GM21717 (cell line): ENCODE measurements around the gene EEIG1.

Experiments
- ATAC-seq: cut with Tn5 transposase; IDR thresholded peaks from one replicate; pipeline ENCODE4 v1.9.1; 2021; ENCODE audit warnings: mild to moderate bottlenecking, moderate library complexity; ENCODE audit not compliant: unreplicated experiment

EEIG1 gene

GRCh38 chr9:127961155-127961490 is 19.7 kb downstream of the EEIG1 start:
- no peak for ATAC-seq

- ATAC-seq = no peak
Observed at GRCh38 chr9:127960410-127961154, 20.2 kb downstream of the EEIG1 start.

- no peak for ATAC-seq
Observed at GRCh38 chr9:127959841-127960409, 20.9 kb downstream of the EEIG1 start.

GRCh38 chr9:127959398-127959797 is 21.4 kb downstream of the EEIG1 start:
- ATAC-seq = no peak

GRCh38 chr9:127958728-127959127 is 22.1 kb downstream of the EEIG1 start:
- ATAC-seq = no peak

GRCh38 chr9:127955294-127956015 is 25.3 kb downstream of the EEIG1 start:
- ATAC-seq = peak; percentile 66

- ATAC-seq = no peak
Observed at GRCh38 chr9:127954831-127955293, 25.9 kb downstream of the EEIG1 start.

GRCh38 chr9:127953768-127954505 is 26.9 kb downstream of the EEIG1 start:
- ATAC-seq = no peak

- no peak for ATAC-seq
Observed at GRCh38 chr9:127953154-127953553, 27.6 kb downstream of the EEIG1 start.

- ATAC-seq = no peak
Observed at GRCh38 chr9:127950513-127951289, 30.1 kb downstream of the EEIG1 start.

- ATAC-seq = no peak
Observed at GRCh38 chr9:127949827-127950512, 30.8 kb downstream of the EEIG1 start.

- ATAC-seq = no peak
Observed at GRCh38 chr9:127947841-127948710, 32.7 kb downstream of the EEIG1 start.

GRCh38 chr9:127946728-127947127 is 34.1 kb downstream of the EEIG1 start:
- ATAC-seq = no peak

GRCh38 chr9:127945942-127946341 is 34.8 kb downstream of the EEIG1 start:
- no peak for ATAC-seq

- no peak for ATAC-seq
Observed at GRCh38 chr9:127945338-127945737, 35.5 kb downstream of the EEIG1 start.

GRCh38 chr9:127944586-127945218 is 36.1 kb downstream of the EEIG1 start:
- no peak for ATAC-seq

GRCh38 chr9:127943731-127944144 is 37.1 kb downstream of the EEIG1 start:
- ATAC-seq = no peak

- ATAC-seq = no peak
Observed at GRCh38 chr9:127943011-127943662, 37.7 kb downstream of the EEIG1 start.
